Testis (tissue), 2 donors: ENCODE results near the gene SORCS3.

Experiments used
- POLR2A ChIP-seq: fragments of 450-650 bp; IDR thresholded peaks from one replicate; pipeline ENCODE4 v1.6.1; 2017; ENCODE audit warnings: antibody characterized with exemption, mild to moderate bottlenecking, moderate library complexity
- TF ChIP-seq, protein P1 (sequence below), 3 experiments: fragments of 450-650 bp in 2 of 3; fragments of 200-600 bp in 1 of 3; sonication (generic) in 1 of 3; IDR thresholded peaks; one replicate each; pipeline ENCODE4 v1.5.1; 2016 to 2019; ENCODE audit warnings: antibody characterized with exemption in 3 of 3, mild to moderate bottlenecking in 2 of 3, moderate library complexity in 1 of 3

DNA sequence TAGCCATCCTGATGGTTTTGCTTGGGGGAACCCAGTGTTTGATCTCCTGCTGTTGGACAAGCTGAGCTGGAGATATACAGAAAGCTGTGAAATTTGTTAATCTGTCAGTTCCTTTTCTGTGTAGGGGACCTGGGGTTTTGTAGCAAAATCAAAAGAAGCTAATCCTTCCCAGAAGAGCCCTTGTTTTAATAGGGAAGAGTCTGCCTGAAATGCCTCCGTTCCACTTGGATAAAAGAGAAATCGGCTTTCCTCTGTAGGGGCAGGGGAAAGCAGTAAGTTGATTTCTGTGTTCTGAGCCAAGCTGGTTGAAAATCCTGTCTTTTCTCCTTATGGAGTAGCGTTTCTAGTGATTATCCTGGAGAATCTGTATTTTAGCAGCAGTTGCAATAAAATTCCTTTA is 472.6 kb downstream of the SORCS3 start:
- TF ChIP-seq, protein P1, sequence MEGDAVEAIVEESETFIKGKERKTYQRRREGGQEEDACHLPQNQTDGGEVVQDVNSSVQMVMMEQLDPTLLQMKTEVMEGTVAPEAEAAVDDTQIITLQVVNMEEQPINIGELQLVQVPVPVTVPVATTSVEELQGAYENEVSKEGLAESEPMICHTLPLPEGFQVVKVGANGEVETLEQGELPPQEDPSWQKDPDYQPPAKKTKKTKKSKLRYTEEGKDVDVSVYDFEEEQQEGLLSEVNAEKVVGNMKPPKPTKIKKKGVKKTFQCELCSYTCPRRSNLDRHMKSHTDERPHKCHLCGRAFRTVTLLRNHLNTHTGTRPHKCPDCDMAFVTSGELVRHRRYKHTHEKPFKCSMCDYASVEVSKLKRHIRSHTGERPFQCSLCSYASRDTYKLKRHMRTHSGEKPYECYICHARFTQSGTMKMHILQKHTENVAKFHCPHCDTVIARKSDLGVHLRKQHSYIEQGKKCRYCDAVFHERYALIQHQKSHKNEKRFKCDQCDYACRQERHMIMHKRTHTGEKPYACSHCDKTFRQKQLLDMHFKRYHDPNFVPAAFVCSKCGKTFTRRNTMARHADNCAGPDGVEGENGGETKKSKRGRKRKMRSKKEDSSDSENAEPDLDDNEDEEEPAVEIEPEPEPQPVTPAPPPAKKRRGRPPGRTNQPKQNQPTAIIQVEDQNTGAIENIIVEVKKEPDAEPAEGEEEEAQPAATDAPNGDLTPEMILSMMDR (IDR thresholded peaks at IDR 0.05), result no peak
- TF ChIP-seq POLR2A, result no peak
